Mesenchymal stem cell (in vitro differentiated cells and primary cell): ENCODE results near the gene TTC32.

ENCODE experiments used
- DNase-seq: peaks from one replicate; pipeline ENCODE4 v3.0.0-alpha.2; 2013
- H2AFZ ChIP-seq: one replicate; pipeline ENCODE4 v1.6.1; 2013; ENCODE audit warnings: low read depth, mild to moderate bottlenecking, control low read depth, inconsistent platforms, low read length, moderate library complexity
- H2AK5ac ChIP-seq: 2 replicates; pipeline ENCODE4 v1.6.1; 2013; ENCODE audit warnings: low read length, moderate library complexity, mild to moderate bottlenecking, inconsistent platforms; ENCODE audit not compliant: severe bottlenecking
- H2BK120ac ChIP-seq: one replicate; pipeline ENCODE4 v1.6.1; 2013; ENCODE audit warnings: low read depth, mild to moderate bottlenecking, inconsistent platforms, low read length, moderate library complexity
- H2BK12ac ChIP-seq, 2 experiments: one replicate each; pipeline ENCODE4 v1.6.1; 2013; ENCODE audit warnings: inconsistent platforms in 2 of 2, low read length in 2 of 2, mild to moderate bottlenecking in 2 of 2, moderate library complexity in 2 of 2, control low read depth in 1 of 2
- H2BK15ac ChIP-seq: one replicate; pipeline ENCODE4 v1.6.1; 2013; ENCODE audit warnings: mild to moderate bottlenecking, low read depth, inconsistent platforms; ENCODE audit not compliant: poor library complexity, severe bottlenecking
- H2BK5ac ChIP-seq: 2 replicates; pipeline ENCODE4 v1.6.1; 2013; ENCODE audit warnings: low read depth, mild to moderate bottlenecking, low read length, control low read depth, inconsistent platforms; ENCODE audit not compliant: poor library complexity, severe bottlenecking
- H3K14ac ChIP-seq, 2 experiments: one replicate each; pipeline ENCODE4 v1.6.1; 2013; ENCODE audit warnings: inconsistent platforms in 2 of 2, low read length in 2 of 2, control low read depth in 1 of 2, mild to moderate bottlenecking in 1 of 2, moderate library complexity in 1 of 2
- H3K18ac ChIP-seq, 2 experiments: one replicate each; pipeline ENCODE4 v1.6.1; 2013; ENCODE audit warnings: inconsistent platforms in 2 of 2, low read length in 2 of 2, control low read depth in 1 of 2, low read depth in 1 of 2, mild to moderate bottlenecking in 1 of 2
- H3K23ac ChIP-seq, 2 experiments: one replicate each; pipeline ENCODE4 v1.6.1; 2013; ENCODE audit warnings: inconsistent platforms in 2 of 2, low read length in 2 of 2, mild to moderate bottlenecking in 2 of 2, moderate library complexity in 2 of 2, control low read depth in 1 of 2
- H3K27ac ChIP-seq: 2 replicates; pipeline ENCODE4 v1.5.1; 2013; ENCODE audit warnings: mild to moderate bottlenecking, moderate library complexity, low read length, control low read depth, inconsistent platforms; ENCODE audit not compliant: poor library complexity, severe bottlenecking
- H3K27me3 ChIP-seq, 2 experiments: 2 replicates each; pipeline versions ENCODE4 v1.6.1 to v1.7.0; 2013; ENCODE audit warnings: low read length in 2 of 2, mild to moderate bottlenecking in 2 of 2, moderate library complexity in 2 of 2, control low read depth in 1 of 2, inconsistent platforms in 1 of 2; ENCODE audit not compliant: control insufficient read depth in 1 of 2, insufficient read depth in 1 of 2
- H3K36me3 ChIP-seq, 2 experiments: 2 replicates each; pipeline versions ENCODE4 v1.6.1 to v1.7.0; 2013; ENCODE audit warnings: low read length in 2 of 2, control low read depth in 1 of 2, inconsistent platforms in 1 of 2, low read depth in 1 of 2, mild to moderate bottlenecking in 1 of 2; ENCODE audit not compliant: insufficient read depth in 2 of 2, control insufficient read depth in 1 of 2
- H3K4ac ChIP-seq, 2 experiments: one replicate each; pipeline ENCODE4 v1.6.1; 2013; ENCODE audit warnings: inconsistent platforms in 2 of 2, low read length in 2 of 2, mild to moderate bottlenecking in 2 of 2, moderate library complexity in 2 of 2, control low read depth in 1 of 2, low read depth in 1 of 2
- H3K4me1 ChIP-seq: 2 replicates; pipeline ENCODE4 v1.6.1; 2013; ENCODE audit warnings: low read depth, low read length, control low read depth; ENCODE audit not compliant: control insufficient read depth, insufficient read depth
- H3K4me2 ChIP-seq: 2 replicates; pipeline ENCODE4 v1.6.1; 2013; ENCODE audit warnings: low read length, mild to moderate bottlenecking, inconsistent platforms; ENCODE audit not compliant: poor library complexity, severe bottlenecking
- H3K4me3 ChIP-seq, 2 experiments: 2 replicates each; pipeline versions ENCODE4 v1.5.1 to v1.7.0; 2013; ENCODE audit warnings: low read length in 2 of 2, mild to moderate bottlenecking in 2 of 2, control low read depth in 1 of 2, low read depth in 1 of 2; ENCODE audit not compliant: insufficient read depth in 1 of 2
- H3K79me1 ChIP-seq: replicated peaks from 2 replicates; pipeline ENCODE4 v1.6.1; 2013; ENCODE audit warnings: mild to moderate bottlenecking, control low read depth, low read length, inconsistent platforms; ENCODE audit not compliant: poor library complexity, severe bottlenecking
- H3K9ac ChIP-seq: 2 replicates; pipeline ENCODE4 v1.7.0; 2013; ENCODE audit warnings: mild to moderate bottlenecking, low read length, moderate library complexity
- H3K9me3 ChIP-seq: 2 replicates; pipeline ENCODE4 v1.7.0; 2013; ENCODE audit warnings: mild to moderate bottlenecking, low read length; ENCODE audit not compliant: control insufficient read depth
- H4K8ac ChIP-seq: one replicate; pipeline ENCODE4 v1.6.1; 2013; ENCODE audit warnings: inconsistent platforms, mild to moderate bottlenecking, low read length, moderate library complexity
- H4K91ac ChIP-seq: one replicate; pipeline ENCODE4 v1.6.1; 2013; ENCODE audit warnings: mild to moderate bottlenecking, low read length, inconsistent platforms
- WGBS: methylation state at CpG from one replicate; pipeline ENCODE4 v1.1.7; 2013; ENCODE audit warnings: mixed read lengths; 5-methylcytosine and 5-hydroxymethylcytosine counted together

Gene TTC32

GRCh38 chr2:19868701-19869580, 32.8 kb downstream of the TTC32 start:
- no peak overlapping the region for H3K27ac ChIP-seq
- WGBS = 23% methylated on average over 51 of the region's 52 CpGs
- no peaks in the 10 kb centered on the region for H3K9me3 ChIP-seq
- peak overlapping the region; percentile 39 to 78 for H3K4ac ChIP-seq
- peaks cover 0 to 3% of the 10 kb centered on the region in 2 experiments for H3K36me3 ChIP-seq
- no peak overlapping the region for H3K23ac ChIP-seq
- H2BK15ac ChIP-seq = peak overlapping the region; percentile 87
- H3K27me3 ChIP-seq = peaks cover 0 to 5% of the 10 kb centered on the region in 2 experiments
- H3K9ac ChIP-seq = peak overlapping the region; percentile 83
- H2BK120ac ChIP-seq = peak overlapping the region; percentile 29
- H4K8ac ChIP-seq = peak overlapping the region; percentile 90
- no peak overlapping the region for H4K91ac ChIP-seq
- peak overlapping the region; percentile 26 to 54 for H3K18ac ChIP-seq
- peak; percentile 28 for DNase-seq
- peak overlapping the region; percentile 62 for H2AFZ ChIP-seq
- H3K14ac ChIP-seq = no peak overlapping the region
- peak overlapping the region; percentile 49 for H2AK5ac ChIP-seq
- peak overlapping the region; percentile 51 to 79 for H3K4me3 ChIP-seq
- peaks cover 23% of the 10 kb centered on the region for H3K4me1 ChIP-seq
- peak overlapping the region; percentile 22 for H2BK5ac ChIP-seq
- peak overlapping the region in 1 of 2 experiments; percentile 79 for H2BK12ac ChIP-seq
- H3K79me1 ChIP-seq = no peaks in the 10 kb centered on the region
- peak overlapping the region; percentile 74 for H3K4me2 ChIP-seq

GRCh38 chr2:19868224-19868623, 33.6 kb downstream of the TTC32 start:
- Histone ChIP-seq H3K4me2 (no peak overlapping the region), H3K4me3 (peak overlapping the region in 1 of 2 experiments; percentile 79), H3K18ac (peak overlapping the region in 1 of 2 experiments; percentile 25), H3K14ac (no peak overlapping the region), H2BK15ac (peak overlapping the region; percentile 87), H3K27me3 (peaks cover 0 to 5% of the 10 kb centered on the region in 2 experiments), H3K27ac (no peak overlapping the region), H3K9ac (peak overlapping the region; percentile 83), H3K79me1 (no peaks in the 10 kb centered on the region), H2AFZ (no peak overlapping the region), H3K4ac (peak overlapping the region in 1 of 2 experiments; percentile 39), H3K23ac (no peak overlapping the region), H2BK12ac (no peak overlapping the region), H3K4me1 (peaks cover 29% of the 10 kb centered on the region), H2BK120ac (no peak overlapping the region), H4K91ac (no peak overlapping the region), H3K36me3 (peaks cover 0 to 3% of the 10 kb centered on the region in 2 experiments), H2AK5ac (no peak overlapping the region), H2BK5ac (peak overlapping the region; percentile 8), H3K9me3 (no peaks in the 10 kb centered on the region), H4K8ac (peak overlapping the region; percentile 90)
- no peak for DNase-seq
- whole genome bisulfite sequencing = 85% methylated on average over 6 of the region's 7 CpGs

GRCh38 chr2:19866771-19867170, 35.0 kb downstream of the TTC32 start:
- Histone ChIP-seq H3K27ac (peak overlapping the region; percentile 41), H3K4ac (no peak overlapping the region), H3K9me3 (no peaks in the 10 kb centered on the region), H2AFZ (no peak overlapping the region), H3K9ac (no peak overlapping the region), H3K79me1 (no peaks in the 10 kb centered on the region), H2BK12ac (no peak overlapping the region), H3K4me1 (peaks cover 35% of the 10 kb centered on the region), H3K4me3 (no peak overlapping the region), H3K36me3 (no peaks in the 10 kb centered on the region), H2BK15ac (no peak overlapping the region), H4K8ac (no peak overlapping the region), H4K91ac (no peak overlapping the region), H3K4me2 (no peak overlapping the region), H2BK5ac (no peak overlapping the region), H3K14ac (no peak overlapping the region), H3K18ac (no peak overlapping the region), H2AK5ac (no peak overlapping the region), H2BK120ac (no peak overlapping the region), H3K23ac (no peak overlapping the region), H3K27me3 (peaks cover 0 to 5% of the 10 kb centered on the region in 2 experiments)
- no peak for DNase-seq
- 88% methylated on average over 2 of the region's 2 CpGs for WGBS

- no peak overlapping the region for H4K8ac ChIP-seq
- H3K4me1 ChIP-seq = peaks cover 41% of the 10 kb centered on the region
Measured at GRCh38 chr2:19865151-19865550, 36.6 kb downstream of the TTC32 start.

More at GRCh38 chr2:19865151-19865550, 36.6 kb downstream of the TTC32 start:
- no peak overlapping the region for H2BK5ac ChIP-seq
- no peak overlapping the region for H3K4ac ChIP-seq
- no peak overlapping the region for H2AK5ac ChIP-seq
- H2BK15ac ChIP-seq = no peak overlapping the region
- peaks cover 0 to 5% of the 10 kb centered on the region in 2 experiments for H3K27me3 ChIP-seq
- no peaks in the 10 kb centered on the region for H3K79me1 ChIP-seq
- no peak overlapping the region for H3K27ac ChIP-seq
- no peaks in the 10 kb centered on the region for H3K9me3 ChIP-seq
- no peak overlapping the region for H3K9ac ChIP-seq
- H3K36me3 ChIP-seq = no peaks in the 10 kb centered on the region
- no peak overlapping the region for H3K4me2 ChIP-seq
- no peak for DNase-seq
- H3K4me3 ChIP-seq = no peak overlapping the region
- H3K18ac ChIP-seq = no peak overlapping the region
- H3K23ac ChIP-seq = no peak overlapping the region
- no peak overlapping the region for H2BK120ac ChIP-seq
- no peak overlapping the region for H2BK12ac ChIP-seq
- WGBS = 64% methylated on average over 1 of the region's 2 CpGs
- no peak overlapping the region for H3K14ac ChIP-seq
- no peak overlapping the region for H4K91ac ChIP-seq
- H2AFZ ChIP-seq = no peak overlapping the region
